GM12801 (cell line): ENCODE measurements around the gene HOXC13.

Source experiments
- CTCF ChIP-seq: IDR thresholded peaks from one replicate; pipeline ENCODE4 v1.5.1; 2011; ENCODE audit warnings: control low read depth; ENCODE audit not compliant: insufficient read length; ENCODE audit errors: extremely low read depth

The HOXC13 gene

GRCh38 chr12:53965281-53966084, 26.9 kb downstream of the HOXC13 start:
- TF ChIP-seq CTCF = no peak

GRCh38 chr12:53966085-53966384, 27.4 kb downstream of the HOXC13 start:
- TF ChIP-seq CTCF = no peak

- TF ChIP-seq CTCF = no peak
Observed at GRCh38 chr12:53966385-53967133, 27.9 kb downstream of the HOXC13 start.

- no peak for TF ChIP-seq CTCF
Observed at GRCh38 chr12:53967421-53967925, 28.8 kb downstream of the HOXC13 start.

- TF ChIP-seq CTCF = no peak
Observed at GRCh38 chr12:53968214-53969127, 29.8 kb downstream of the HOXC13 start.

GRCh38 chr12:53969588-53970259, 31.1 kb downstream of the HOXC13 start:
- TF ChIP-seq CTCF = no peak

- TF ChIP-seq CTCF = no peak
Observed at GRCh38 chr12:53970451-53970850, 31.8 kb downstream of the HOXC13 start.
